Measurements from ENCODE around the gene MUC12. TPM values are rescaled to one million over a fixed set of nuclear protein-coding genes. Genes with fewer than 3 reads are reported as not detected.

Gene MUC12
- total and polyA plus RNA-seq, 12 donors, result 0.49 TPM; not detected in 11

DNA sequence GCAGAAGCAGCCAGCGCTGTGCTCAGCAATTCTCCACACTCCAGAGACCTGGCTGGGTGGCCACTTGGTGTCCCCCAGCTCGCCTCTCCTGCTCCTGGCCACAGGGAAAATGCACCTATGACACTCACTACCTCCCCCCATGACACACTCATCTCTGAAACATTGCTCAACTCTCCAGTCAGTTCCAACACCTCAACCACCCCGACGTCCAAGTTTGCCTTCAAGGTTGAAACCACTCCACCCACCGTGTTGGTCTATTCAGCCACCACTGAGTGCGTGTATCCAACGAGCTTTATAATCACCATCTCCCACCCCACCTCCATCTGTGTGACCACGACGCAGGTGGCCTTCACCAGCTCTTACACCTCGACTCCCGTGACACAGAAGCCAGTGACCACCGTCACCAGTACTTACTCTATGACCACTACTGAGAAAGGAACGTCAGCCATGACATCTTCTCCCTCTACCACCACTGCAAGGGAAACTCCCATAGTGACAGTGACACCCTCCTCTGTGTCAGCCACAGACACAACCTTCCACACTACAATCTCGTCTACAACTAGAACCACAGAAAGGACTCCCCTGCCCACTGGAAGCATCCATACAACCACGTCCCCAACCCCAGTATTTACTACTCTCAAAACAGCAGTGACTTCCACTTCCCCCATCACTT lies 17.3 kb upstream of the MUC12 start:
- no peak overlapping the region for H3K27ac ChIP-seq
- 71 to 73% methylated on average over 15 of the region's 15 CpGs for WGBS, 2 donors
- H3K27me3 ChIP-seq, result peaks cover 0 to 58% (median 44%) of the 10 kb centered on the region in 7 donors
- H3K36me3 ChIP-seq, result no peaks in the 10 kb centered on the region
- ATAC-seq (no peak), DNase-seq (no peak)
- H3K4me3 ChIP-seq, result no peak overlapping the region
- peaks cover 0 to 9% (median 0%) of the 10 kb centered on the region in 11 donors for H3K9me3 ChIP-seq
- intact Hi-C loops (cut with DNase I), result no loop called here
- TF ChIP-seq, protein P1, sequence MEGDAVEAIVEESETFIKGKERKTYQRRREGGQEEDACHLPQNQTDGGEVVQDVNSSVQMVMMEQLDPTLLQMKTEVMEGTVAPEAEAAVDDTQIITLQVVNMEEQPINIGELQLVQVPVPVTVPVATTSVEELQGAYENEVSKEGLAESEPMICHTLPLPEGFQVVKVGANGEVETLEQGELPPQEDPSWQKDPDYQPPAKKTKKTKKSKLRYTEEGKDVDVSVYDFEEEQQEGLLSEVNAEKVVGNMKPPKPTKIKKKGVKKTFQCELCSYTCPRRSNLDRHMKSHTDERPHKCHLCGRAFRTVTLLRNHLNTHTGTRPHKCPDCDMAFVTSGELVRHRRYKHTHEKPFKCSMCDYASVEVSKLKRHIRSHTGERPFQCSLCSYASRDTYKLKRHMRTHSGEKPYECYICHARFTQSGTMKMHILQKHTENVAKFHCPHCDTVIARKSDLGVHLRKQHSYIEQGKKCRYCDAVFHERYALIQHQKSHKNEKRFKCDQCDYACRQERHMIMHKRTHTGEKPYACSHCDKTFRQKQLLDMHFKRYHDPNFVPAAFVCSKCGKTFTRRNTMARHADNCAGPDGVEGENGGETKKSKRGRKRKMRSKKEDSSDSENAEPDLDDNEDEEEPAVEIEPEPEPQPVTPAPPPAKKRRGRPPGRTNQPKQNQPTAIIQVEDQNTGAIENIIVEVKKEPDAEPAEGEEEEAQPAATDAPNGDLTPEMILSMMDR (IDR thresholded peaks at IDR 0.05), result no peak
- no peaks in the 10 kb centered on the region for H3K4me1 ChIP-seq

DNA sequence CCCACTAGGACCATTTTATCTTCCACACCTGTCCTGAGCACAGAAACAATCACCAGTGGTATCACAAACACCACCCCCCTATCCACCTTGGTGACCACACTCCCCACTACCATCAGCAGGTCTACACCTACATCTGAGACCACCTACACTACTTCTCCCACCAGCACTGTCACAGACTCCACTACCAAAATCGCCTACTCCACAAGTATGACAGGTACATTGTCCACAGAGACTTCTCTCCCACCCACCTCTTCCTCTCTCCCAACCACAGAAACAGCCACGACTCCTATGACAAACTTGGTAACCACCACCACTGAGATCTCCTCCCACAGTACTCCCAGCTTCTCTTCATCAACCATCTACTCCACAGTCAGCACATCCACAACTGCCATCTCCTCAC lies 16.7 kb upstream of the MUC12 start:
- Histone ChIP-seq H3K4me1 (no peaks in the 10 kb centered on the region), H3K27ac (no peak overlapping the region), H3K36me3 (no peaks in the 10 kb centered on the region), H3K9me3 (peaks cover 0 to 13% (median 0%) of the 10 kb centered on the region in 11 donors), H3K4me3 (no peak overlapping the region), H3K27me3 (peaks cover 0 to 55% (median 44%) of the 10 kb centered on the region in 7 donors)
- no peak for ATAC-seq
- 53 to 56% methylated on average over 2 of the region's 2 CpGs for whole genome bisulfite sequencing, 2 donors
- no peak for DNase-seq
- TF ChIP-seq, protein P1 (IDR thresholded peaks at IDR 0.05), result no peak
- intact Hi-C loops (cut with DNase I), result no loop called here

DNA sequence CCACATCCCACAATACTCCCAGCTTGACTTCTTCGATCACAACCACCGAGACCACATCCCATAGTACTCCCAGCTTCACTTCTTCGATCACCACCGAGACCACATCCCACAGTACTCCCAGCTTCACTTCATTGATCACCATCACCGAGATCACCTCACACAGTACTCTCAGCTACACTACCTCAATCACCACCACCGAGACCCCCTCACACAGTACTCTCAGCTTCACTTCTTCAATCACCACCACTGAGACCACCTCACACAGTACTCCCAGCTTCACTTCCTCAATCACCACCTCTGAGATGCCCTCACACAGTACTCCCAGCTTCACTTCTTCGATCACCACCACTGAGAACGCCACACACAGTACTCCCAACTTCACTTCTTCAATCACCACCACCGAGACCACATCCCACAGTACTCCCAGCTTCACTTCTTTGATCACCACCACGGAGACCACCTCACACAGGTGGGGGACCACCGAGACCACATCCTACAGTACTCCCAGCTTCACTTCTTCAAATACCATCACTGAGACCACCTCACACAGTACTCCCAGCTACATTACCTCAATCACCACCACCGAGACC lies 11.4 kb upstream of the MUC12 start:
- H3K27ac ChIP-seq, result no peak overlapping the region
- TF ChIP-seq, protein P1 (IDR thresholded peaks at IDR 0.05), result no peak
- DNase-seq (no peak), ATAC-seq (no peak)
- no peak overlapping the region for H3K4me3 ChIP-seq
- H3K27me3 ChIP-seq, result peaks cover 0 to 40% (median 22%) of the 10 kb centered on the region in 7 donors
- H3K4me1 ChIP-seq, result no peaks in the 10 kb centered on the region
- intact Hi-C loops (cut with DNase I), result no loop called here
- 67 to 70% methylated on average over 12 of the region's 12 CpGs for WGBS, 2 donors
- no peaks in the 10 kb centered on the region for H3K36me3 ChIP-seq
- peaks cover 0 to 13% (median 0%) of the 10 kb centered on the region in 11 donors for H3K9me3 ChIP-seq

DNA sequence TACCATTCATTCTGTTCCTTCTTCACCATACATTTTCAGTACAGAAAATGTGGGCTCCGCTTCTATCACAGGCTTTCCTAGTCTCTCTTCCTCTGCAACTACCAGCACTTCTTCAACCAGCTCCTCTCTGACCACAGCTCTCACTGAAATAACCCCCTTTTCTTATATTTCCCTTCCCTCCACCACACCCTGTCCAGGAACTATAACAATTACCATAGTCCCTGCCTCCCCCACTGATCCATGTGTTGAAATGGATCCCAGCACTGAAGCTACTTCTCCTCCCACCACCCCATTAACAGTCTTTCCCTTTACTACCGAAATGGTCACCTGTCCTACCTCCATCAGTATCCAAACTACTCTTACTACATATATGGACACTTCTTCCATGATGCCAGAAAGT lies 9.5 kb upstream of the MUC12 start:
- Histone ChIP-seq H3K36me3 (no peaks in the 10 kb centered on the region), H3K27ac (no peak overlapping the region), H3K4me1 (no peaks in the 10 kb centered on the region), H3K4me3 (no peak overlapping the region), H3K27me3 (peaks cover 9 to 49% (median 39%) of the 10 kb centered on the region in 7 donors), H3K9me3 (peaks cover 0 to 13% (median 0%) of the 10 kb centered on the region in 11 donors)
- no peak for ATAC-seq
- DNase-seq, result no peak
- 65% methylated on average over 2 of the region's 2 CpGs for WGBS, 2 donors
- TF ChIP-seq, protein P1 (IDR thresholded peaks at IDR 0.05), result no peak
- intact Hi-C loops (cut with DNase I), result loop anchor here in 5 of 10 donors (5.0 to 10.0 kb wide), 2 partner anchors 95 to 1258 kb away; no protein-coding TSS in a partner anchor
